GM19240 (cell line): ENCODE measurements around the gene POLR1D.

ENCODE experiments used
- DNase-seq: peaks from one replicate; pipeline ENCODE4 v3.0.0; 2011; ENCODE audit warnings: low spot score; ENCODE audit not compliant: insufficient read length

POLR1D gene

GRCh38 chr13:27621366-27622101 is at the start of gene POLR1D:
Gene POLR1D (plus strand): TSS chr13:27621892. CDS start chr13:27621984, 92 bp downstream.
- DNase-seq: peak; percentile 49

GRCh38 chr13:27572234-27572901 is 49.3 kb upstream of the POLR1D start:
- no peak for DNase-seq

GRCh38 chr13:27573265-27573664 is 48.4 kb upstream of the POLR1D start:
- no peak for DNase-seq

GRCh38 chr13:27574661-27575060 is 47.0 kb upstream of the POLR1D start:
- no peak for DNase-seq

GRCh38 chr13:27578121-27579030 is 43.3 kb upstream of the POLR1D start:
- no peak for DNase-seq

GRCh38 chr13:27583645-27584044 is 38.0 kb upstream of the POLR1D start:
- no peak for DNase-seq

- no peak for DNase-seq
Measured at GRCh38 chr13:27587095-27587746, 34.5 kb upstream of the POLR1D start.

- no peak for DNase-seq
Measured at GRCh38 chr13:27588405-27588804, 33.3 kb upstream of the POLR1D start.

GRCh38 chr13:27592865-27593264 is 28.8 kb upstream of the POLR1D start:
- DNase-seq: no peak

GRCh38 chr13:27593267-27593666 is 28.4 kb upstream of the POLR1D start:
- no peak for DNase-seq

GRCh38 chr13:27595055-27595811 is 26.5 kb upstream of the POLR1D start:
- no peak for DNase-seq

- DNase-seq: no peak
Measured at GRCh38 chr13:27599096-27599495, 22.6 kb upstream of the POLR1D start.

- DNase-seq: no peak
Measured at GRCh38 chr13:27599845-27600553, 21.7 kb upstream of the POLR1D start.

- no peak for DNase-seq
Measured at GRCh38 chr13:27600711-27601110, 21.0 kb upstream of the POLR1D start.

GRCh38 chr13:27601208-27601607 is 20.5 kb upstream of the POLR1D start:
- DNase-seq: no peak

GRCh38 chr13:27601803-27602202 is 19.9 kb upstream of the POLR1D start:
- DNase-seq: no peak

- DNase-seq: no peak
Measured at GRCh38 chr13:27605099-27605498, 16.6 kb upstream of the POLR1D start.

- no peak for DNase-seq
Measured at GRCh38 chr13:27605610-27606200, 16.0 kb upstream of the POLR1D start.

GRCh38 chr13:27607125-27607524 is 14.6 kb upstream of the POLR1D start:
- DNase-seq: no peak

- no peak for DNase-seq
Measured at GRCh38 chr13:27613628-27614027, 8.1 kb upstream of the POLR1D start.
